Measurements from ENCODE around the gene RFLNA.

- TF ChIP-seq CTCF (conservative IDR thresholded peaks at IDR 0.05; ENCODE audit: low read depth, low read length) (no peak), EZH2 (IDR thresholded peaks at IDR 0.05; ENCODE audit: borderline replicate concordance, low read depth, low read length, poor library complexity, severe bottlenecking) (no peak)
These were observed 30.2 kb downstream of the RFLNA start for GRCh38 chr12:124324803-124325705.

All from A673 (cell line).